HG03520 (cell line): ENCODE measurements around the gene RBM48.
"Not testable (repeated sequence)": the region's sequence is repeated elsewhere in the genome, so short reads cannot be mapped to it uniquely, and the experiment has no call there.

Experiments
- ATAC-seq: cut with Tn5 transposase; IDR thresholded peaks from one replicate; pipeline ENCODE4 v1.9.1; 2021; ENCODE audit warnings: mild to moderate bottlenecking, moderate library complexity; ENCODE audit not compliant: unreplicated experiment

Gene RBM48

GRCh38 chr7:92528188-92528957 is at the start of gene RBM48, which contains the start of gene PEX1:
TSS of gene RBM48 (plus strand) at chr7:92528795. CDS start at chr7:92528814, 19 bp downstream.
TSS of gene PEX1 (minus strand) at chr7:92528520. CDS start at chr7:92528435, 85 bp downstream.
- peak; percentile 93 for ATAC-seq

GRCh38 chr7:92479146-92479545 is 49.4 kb upstream of the RBM48 start:
- not testable (repeated sequence) for ATAC-seq

GRCh38 chr7:92483624-92484023 is 45.0 kb upstream of the RBM48 start:
- not testable (repeated sequence) for ATAC-seq

- not testable (repeated sequence) for ATAC-seq
Observed at GRCh38 chr7:92484226-92484625, 44.4 kb upstream of the RBM48 start.

- no peak for ATAC-seq
Observed at GRCh38 chr7:92485267-92485892, 43.2 kb upstream of the RBM48 start.

- ATAC-seq = no peak
Observed at GRCh38 chr7:92485974-92486373, 42.6 kb upstream of the RBM48 start.

- no peak for ATAC-seq
Observed at GRCh38 chr7:92487804-92488203, 40.8 kb upstream of the RBM48 start.

- no peak for ATAC-seq
Observed at GRCh38 chr7:92489634-92490033, 39.0 kb upstream of the RBM48 start.

- ATAC-seq = no peak
Observed at GRCh38 chr7:92496876-92497275, 31.7 kb upstream of the RBM48 start.

- no peak for ATAC-seq
Observed at GRCh38 chr7:92498557-92498956, 30.0 kb upstream of the RBM48 start.

- no peak for ATAC-seq
Observed at GRCh38 chr7:92503767-92504166, 24.8 kb upstream of the RBM48 start.

- no peak for ATAC-seq
Observed at GRCh38 chr7:92504563-92504962, 24.0 kb upstream of the RBM48 start.

GRCh38 chr7:92506363-92506762 is 22.2 kb upstream of the RBM48 start:
- ATAC-seq = no peak

GRCh38 chr7:92508946-92509345 is 19.6 kb upstream of the RBM48 start:
- no peak for ATAC-seq

GRCh38 chr7:92513167-92513902 is 15.3 kb upstream of the RBM48 start:
- ATAC-seq = no peak

- no peak for ATAC-seq
Observed at GRCh38 chr7:92517631-92518030, 11.0 kb upstream of the RBM48 start.

- ATAC-seq = no peak
Observed at GRCh38 chr7:92520024-92520423, 8.6 kb upstream of the RBM48 start.

- ATAC-seq = no peak
Observed at GRCh38 chr7:92523110-92523509, 5.5 kb upstream of the RBM48 start.

GRCh38 chr7:92527300-92528187 is 1.1 kb upstream of the RBM48 start:
- ATAC-seq = peak; percentile 36

GRCh38 chr7:92528958-92529264 is 316 bp downstream of the RBM48 start:
- ATAC-seq = peak; percentile 1

- ATAC-seq = no peak
Observed at GRCh38 chr7:92534572-92534971, 6.0 kb downstream of the RBM48 start.
